ENCODE data around the gene VPS33B. TPM values are rescaled to one million over a fixed set of nuclear protein-coding genes. Genes with fewer than 3 reads are reported as not detected.

VPS33B gene
- polyA plus RNA-seq, 5 donors: 16.3 to 19.2 (median 17.5) TPM

DNA sequence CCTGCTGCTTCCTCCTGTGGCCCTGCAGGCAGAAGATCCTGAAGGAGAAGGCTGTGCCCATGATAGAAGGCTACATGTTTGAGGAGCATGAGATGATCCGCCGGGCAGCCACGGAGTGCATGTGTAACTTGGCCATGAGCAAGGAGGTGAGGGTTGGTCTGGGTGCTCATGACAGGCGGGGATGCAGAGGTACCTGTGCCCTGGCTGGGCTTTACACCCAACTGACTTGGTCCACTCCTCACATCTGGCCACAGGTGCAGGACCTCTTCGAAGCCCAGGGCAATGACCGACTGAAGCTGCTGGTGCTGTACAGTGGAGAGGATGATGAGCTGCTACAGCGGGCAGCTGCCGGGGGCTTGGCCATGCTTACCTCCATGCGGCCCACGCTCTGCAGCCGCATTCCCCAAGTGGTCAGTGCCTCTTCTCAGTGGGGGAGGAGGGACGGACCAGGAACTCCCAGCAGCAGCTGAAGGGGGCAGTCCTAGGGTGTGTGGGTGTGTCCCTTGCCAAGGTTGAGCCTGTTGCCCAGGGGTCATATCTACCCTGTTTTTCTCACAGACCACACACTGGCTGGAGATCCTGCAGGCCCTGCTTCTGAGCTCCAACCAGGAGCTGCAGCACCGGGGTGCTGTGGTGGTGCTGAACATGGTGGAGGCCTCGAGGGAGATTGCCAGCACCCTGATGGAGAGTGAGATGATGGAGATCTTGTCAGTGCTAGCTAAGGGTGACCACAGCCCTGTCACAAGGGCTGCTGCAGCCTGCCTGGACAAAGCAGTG lies 69.3 kb downstream of the VPS33B start:
- DNase-seq: no peak

DNA sequence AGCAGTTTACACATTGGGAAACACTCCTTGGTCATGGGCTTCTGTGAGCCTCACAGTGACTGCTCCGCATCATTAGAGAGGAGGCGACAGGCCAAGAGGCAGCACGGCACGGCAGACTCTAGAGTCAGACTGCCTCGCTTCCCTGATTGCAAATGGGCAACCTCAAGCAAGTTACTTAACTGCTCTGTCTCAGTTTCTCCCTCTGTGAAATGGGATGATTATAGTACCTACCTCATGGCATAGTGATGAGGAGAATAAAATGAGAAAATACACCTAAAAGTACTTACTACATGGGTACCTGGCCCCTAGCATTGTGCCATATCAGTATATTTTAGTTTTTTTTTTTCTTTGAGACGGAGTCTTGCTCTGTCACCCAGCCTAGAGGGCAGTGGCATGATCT lies 71.7 kb downstream of the VPS33B start:
- DNase-seq: no peak

DNA sequence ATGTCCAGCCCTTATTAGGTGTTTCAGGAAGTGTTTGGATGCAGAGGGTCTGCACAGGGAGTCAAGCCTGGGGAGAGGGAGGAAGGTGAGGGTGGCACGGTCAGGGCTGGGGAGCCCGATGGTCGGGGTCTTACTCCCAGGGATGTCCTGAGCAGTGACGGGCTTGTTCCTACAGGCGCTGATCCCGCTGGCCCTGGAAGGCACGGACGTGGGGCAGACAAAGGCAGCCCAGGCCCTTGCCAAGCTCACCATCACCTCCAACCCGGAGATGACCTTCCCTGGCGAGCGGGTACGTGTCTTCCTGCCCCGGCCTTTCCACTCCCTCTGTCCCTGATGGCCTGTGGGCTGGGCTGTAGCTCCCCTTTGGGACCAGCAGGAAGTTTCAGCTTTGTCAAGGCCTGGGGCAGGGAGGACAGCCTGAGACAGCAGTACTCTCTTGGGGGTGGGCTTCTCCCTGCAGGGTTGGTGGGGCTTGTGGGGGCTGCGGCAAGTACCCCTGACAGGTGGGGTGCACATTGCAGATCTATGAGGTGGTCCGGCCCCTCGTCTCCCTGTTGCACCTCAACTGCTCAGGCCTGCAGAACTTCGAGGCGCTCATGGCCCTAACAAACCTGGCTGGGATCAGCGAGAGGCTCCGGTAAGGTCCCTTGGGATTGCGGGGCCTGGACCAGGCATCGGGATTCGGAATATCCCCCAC lies 72.3 kb downstream of the VPS33B start:
- DNase-seq: no peak

Other genes starting within 250 kb of the VPS33B start
- 10 to 100 TPM; 44.3 to 73.3 (median 57.5) TPM for gene FURIN, start 154.0 kb downstream of the VPS33B start, polyA plus RNA-seq (ENCODE audit: insufficient read depth in 1 of 5, insufficient read length in 5 of 5, low replicate concordance in 1 of 5)
- gene FES, start 138.1 kb downstream of the VPS33B start, polyA plus RNA-seq (ENCODE audit: insufficient read depth in 1 of 5, insufficient read length in 5 of 5, low replicate concordance in 1 of 5): 10 to 100 TPM; 19.0 to 31.2 (median 21.9) TPM
- gene MAN2A2, start 119.3 kb downstream of the VPS33B start, polyA plus RNA-seq (ENCODE audit: insufficient read depth in 1 of 5, insufficient read length in 5 of 5, low replicate concordance in 1 of 5): 10 to 100 TPM; 41.5 to 71.5 (median 55.3) TPM
- gene HDDC3, start 90.0 kb downstream of the VPS33B start, polyA plus RNA-seq (ENCODE audit: insufficient read depth in 1 of 5, insufficient read length in 5 of 5, low replicate concordance in 1 of 5): 10 to 100 TPM; 11.5 to 17.5 (median 16.1) TPM
- 10 to 100 TPM; 52.6 to 72.5 (median 68.3) TPM for gene UNC45A, start 87.3 kb downstream of the VPS33B start, polyA plus RNA-seq (ENCODE audit: insufficient read depth in 1 of 5, insufficient read length in 5 of 5, low replicate concordance in 1 of 5)
- 10 to 100 TPM; 16.3 to 22.4 (median 18.9) TPM for gene RCCD1, start 67.7 kb downstream of the VPS33B start, polyA plus RNA-seq (ENCODE audit: insufficient read depth in 1 of 5, insufficient read length in 5 of 5, low replicate concordance in 1 of 5)
- gene PRC1, start 28.1 kb downstream of the VPS33B start, polyA plus RNA-seq (ENCODE audit: insufficient read depth in 1 of 5, insufficient read length in 5 of 5, low replicate concordance in 1 of 5): 100 to 1,000 TPM in 2 of 5 donors, 10 to 100 TPM in 3; 57.8 to 136 (median 84.1) TPM
- gene SV2B, start 77.7 kb upstream of the VPS33B start, polyA plus RNA-seq (ENCODE audit: insufficient read depth in 1 of 5, insufficient read length in 5 of 5, low replicate concordance in 1 of 5): 1 to 10 TPM; 1.3 to 2.6 (median 1.5) TPM